AML-193 (cell line): ENCODE results near the gene ABLIM2.

Experiments
- DNase-seq, 2 experiments: peaks; one replicate each; lab custom pipeline; 2025; lab: John Stamatoyannopoulos, UW

Gene ABLIM2

GRCh38 chr4:8136972-8137710 is 21.5 kb downstream of the ABLIM2 start:
- DNase-seq: no peak

- DNase-seq: no peak
Measured at GRCh38 chr4:8136529-8136928, 22.1 kb downstream of the ABLIM2 start.

DNA sequence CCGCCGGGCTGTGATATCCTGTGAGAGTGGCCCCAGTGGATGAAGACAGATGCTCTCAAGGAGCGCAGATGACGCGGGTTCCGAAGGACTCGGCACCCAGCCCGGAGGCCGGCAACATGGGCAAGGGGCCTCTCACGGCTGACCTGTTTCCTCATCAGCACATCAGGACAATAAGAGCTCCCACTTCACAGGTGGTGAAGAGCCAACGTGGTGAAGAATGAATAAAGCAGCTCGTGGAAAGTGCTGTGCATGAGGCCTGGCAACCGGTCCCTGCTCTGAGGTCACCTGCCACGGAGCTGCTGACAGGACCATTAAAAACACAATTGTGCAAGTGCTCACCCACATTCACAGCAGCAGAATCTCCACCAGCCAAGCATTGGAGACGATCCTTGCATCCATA is 22.9 kb downstream of the ABLIM2 start:
- no peak for DNase-seq

DNA sequence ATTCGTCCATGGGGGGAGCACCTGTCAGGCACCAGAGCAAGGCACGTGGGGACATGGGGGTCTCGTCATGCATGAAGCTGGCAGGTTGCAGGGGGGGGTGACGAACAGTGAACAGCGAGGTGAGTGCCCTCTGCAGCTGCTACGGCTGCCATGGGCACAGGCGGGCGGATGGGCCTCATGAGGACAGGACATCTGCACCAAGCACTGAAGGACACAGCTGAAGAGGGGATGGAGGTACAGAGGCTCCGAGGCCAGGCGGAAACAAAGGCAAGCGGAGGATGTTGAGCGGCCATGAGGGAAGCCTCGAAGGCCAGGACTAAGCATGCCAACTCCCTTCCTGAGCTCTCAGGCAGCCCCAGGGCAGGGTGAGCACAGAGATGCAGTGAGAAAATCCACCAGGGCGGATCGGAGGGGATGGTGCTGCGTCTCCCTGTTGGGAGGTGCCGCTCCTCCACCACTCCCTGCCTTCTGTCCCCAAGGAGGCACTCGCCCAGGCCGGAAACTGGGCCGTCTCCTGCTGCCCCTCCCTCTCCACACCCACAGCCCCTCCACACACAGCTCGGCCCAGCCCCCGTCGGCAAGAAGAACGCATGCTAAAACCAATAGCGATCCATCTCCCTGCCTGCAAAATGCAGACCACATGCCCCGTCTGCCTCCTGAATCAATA is 24.6 kb downstream of the ABLIM2 start:
- no peak for DNase-seq

DNA sequence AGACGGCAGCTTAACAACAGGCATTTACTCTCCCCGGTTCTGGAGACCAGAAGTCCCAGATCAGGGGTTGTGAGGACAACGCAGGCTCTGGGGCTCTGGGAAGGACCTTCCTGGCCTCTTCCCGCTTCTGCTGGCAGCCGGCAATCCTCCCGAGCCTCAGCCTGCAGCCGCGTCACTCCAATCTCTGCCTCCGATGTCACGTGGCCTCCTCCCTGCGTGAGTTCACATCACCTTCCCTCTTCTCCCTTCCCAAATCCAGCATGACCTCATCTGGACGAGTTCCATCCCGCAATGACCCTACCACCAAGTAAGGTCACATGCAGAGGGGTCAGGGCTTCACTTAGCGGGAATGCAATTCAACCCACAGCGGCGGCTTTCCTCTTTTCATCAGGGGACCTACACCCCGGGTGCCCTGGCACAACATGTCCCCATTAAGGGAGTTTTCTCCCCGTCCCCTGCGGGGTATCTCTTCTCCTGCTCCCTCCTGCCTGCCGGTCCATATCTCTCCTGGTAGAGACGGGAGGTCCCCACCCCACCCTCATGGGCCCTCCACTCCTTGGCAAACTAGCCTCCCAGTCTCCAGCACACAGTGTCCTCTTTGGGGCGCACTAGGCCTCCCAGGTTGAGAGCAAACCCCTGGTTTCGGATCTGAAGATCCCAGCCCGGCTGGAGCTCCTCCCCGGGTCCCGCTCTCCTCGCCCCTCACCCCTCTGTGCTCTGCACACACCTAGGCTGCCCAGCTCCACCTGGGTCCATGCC is 25.5 kb downstream of the ABLIM2 start:
- DNase-seq: no peak

DNA sequence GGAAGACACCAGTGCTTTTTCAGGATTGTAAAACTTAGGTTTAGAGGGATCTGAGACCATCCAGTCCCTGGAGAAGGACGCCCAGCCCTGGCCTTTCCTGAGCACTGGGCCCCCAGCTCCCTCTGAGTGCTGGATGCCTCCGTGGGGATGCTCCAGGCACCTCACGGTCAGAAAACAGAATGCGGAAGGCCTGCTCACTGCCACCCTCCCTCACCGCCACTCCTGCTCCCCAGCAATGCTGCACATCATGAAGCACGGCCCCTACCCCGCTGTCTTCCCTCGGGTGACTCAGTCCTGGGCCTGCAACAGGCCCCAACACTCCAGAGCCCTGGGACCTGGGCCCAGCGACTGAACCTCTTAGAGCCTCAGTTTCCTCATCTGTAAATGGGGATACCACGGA is 26.2 kb downstream of the ABLIM2 start:
- DNase-seq: no peak

- no peak for DNase-seq
Measured at GRCh38 chr4:8131826-8132225, 26.8 kb downstream of the ABLIM2 start.

GRCh38 chr4:8131210-8131609 is 27.4 kb downstream of the ABLIM2 start:
- no peak for DNase-seq

DNA sequence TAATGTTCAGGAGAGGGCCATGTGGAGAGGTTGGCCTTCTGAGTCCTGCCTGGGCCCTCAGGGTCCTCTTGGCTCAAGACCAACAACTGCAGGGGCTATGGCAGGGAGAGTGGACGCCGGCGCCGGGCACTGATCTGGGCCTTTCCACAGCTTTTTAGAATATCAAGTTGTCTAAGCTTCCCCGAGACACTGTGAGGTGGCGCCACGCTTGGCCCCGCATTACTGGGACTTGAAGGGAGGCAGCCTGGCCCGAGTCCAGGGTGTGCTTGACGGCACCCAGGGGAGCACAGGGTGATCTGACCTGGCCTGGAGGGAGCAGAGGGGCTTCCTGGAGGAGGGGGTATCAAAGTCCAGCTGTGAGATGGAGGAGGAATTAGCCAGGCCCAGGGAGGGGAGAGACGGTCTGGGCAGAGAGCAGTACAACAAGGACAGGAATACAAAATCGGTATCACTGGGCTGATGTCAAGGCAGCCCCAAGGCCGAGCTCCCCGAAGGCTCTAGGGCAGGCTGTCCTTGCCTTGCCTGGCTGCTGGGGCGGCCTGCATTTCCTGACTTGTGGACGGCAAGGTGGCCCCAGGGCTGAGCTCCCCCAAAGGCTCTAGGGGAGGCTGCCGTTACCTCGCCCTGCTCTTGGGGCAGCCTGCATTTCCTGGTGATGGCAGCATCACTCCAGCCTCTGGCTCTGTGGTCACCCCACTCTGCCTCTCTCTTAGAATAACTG is 28.1 kb downstream of the ABLIM2 start:
- no peak for DNase-seq

GRCh38 chr4:8129785-8130184 is 28.8 kb downstream of the ABLIM2 start:
- DNase-seq: no peak

DNA sequence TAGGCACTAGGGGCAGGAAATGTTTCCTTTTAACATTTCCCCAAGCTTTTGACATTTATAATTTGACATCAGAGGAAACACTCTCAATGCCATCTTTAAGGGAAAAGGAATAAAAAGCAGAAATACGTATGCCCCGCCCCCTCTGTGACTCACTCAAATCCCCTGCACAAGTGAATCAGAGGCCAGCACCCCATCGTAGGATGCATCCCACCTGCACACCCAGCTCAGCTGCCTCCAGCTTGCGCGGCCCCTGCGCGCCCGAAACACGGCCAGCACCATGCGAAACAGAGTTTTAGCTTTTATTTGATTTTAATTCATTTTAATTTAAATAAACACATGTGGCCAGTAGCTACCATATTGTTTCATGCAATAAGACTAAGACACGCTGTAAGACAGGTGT is 29.5 kb downstream of the ABLIM2 start:
- DNase-seq: no peak

- DNase-seq: no peak
Measured at GRCh38 chr4:8128100-8128856, 30.3 kb downstream of the ABLIM2 start.

GRCh38 chr4:8127051-8127826 is 31.4 kb downstream of the ABLIM2 start:
- no peak for DNase-seq

- no peak for DNase-seq
Measured at GRCh38 chr4:8126523-8126922, 32.1 kb downstream of the ABLIM2 start.

DNA sequence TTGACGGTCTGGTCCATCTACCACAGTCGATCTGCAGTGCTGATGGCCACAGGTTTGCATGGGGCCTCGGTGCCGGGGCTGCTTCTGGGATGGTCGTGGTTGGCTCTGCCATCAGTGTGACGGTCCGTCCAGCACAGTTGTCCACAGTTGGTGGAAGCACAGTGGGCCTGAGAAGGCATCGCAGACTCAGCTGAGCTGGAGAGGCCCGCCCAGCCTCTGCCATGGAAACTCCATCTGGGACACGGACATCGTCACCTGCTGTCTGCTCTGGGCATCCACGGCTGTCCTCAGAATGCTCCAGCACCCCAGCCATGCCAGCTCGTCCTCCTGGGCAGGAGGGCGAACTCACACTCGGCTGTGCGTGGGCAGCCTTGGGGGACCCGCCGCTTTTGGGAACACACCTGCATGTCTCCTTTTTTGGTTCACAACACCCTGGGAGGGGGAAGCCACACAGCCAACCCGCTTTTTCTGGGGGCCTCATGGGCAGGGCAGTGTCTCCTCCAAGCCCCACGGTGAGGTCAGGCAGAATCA is 33.0 kb downstream of the ABLIM2 start:
- DNase-seq: no peak

GRCh38 chr4:8123870-8124269 is 34.7 kb downstream of the ABLIM2 start:
- DNase-seq: no peak

DNA sequence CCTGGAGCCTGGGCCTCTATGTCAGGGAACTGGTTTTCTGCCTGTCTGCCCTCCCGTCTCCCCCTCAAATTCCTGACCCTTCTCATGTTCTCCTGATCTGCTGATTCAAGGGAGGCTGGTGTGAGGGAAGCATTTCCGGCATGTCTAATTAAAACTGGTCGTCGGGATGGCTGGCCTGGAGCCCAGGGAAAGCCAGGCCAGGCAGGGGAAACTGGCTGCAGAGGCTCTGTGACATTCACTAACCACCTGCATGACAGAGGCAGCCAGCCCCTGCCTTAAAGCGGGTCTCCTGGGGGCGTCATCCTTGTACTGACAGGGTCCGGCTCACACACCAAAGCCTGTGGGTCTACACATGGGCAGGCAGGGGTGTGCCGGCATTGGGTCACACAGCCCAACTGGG is 35.2 kb downstream of the ABLIM2 start:
- no peak for DNase-seq

DNA sequence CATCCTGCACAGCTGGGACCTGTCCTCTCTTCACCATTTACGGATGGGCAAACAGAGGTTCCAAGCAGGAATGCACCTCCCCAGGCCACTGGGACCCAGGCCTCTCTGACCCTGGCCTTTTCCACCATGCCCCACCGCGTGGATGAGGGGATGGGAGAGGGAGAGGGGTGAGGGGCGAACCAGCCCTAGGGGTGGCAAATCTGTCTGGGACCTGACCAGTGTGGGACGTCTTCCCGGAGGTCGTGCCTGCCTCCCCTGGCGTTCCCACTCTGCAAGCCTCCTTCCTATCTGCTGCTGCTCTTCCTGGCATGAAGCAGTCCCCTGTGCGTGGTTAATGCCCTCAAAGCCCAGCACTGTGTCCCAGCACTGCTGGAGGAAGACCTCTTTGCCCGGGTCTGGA is 35.9 kb downstream of the ABLIM2 start:
- no peak for DNase-seq

DNA sequence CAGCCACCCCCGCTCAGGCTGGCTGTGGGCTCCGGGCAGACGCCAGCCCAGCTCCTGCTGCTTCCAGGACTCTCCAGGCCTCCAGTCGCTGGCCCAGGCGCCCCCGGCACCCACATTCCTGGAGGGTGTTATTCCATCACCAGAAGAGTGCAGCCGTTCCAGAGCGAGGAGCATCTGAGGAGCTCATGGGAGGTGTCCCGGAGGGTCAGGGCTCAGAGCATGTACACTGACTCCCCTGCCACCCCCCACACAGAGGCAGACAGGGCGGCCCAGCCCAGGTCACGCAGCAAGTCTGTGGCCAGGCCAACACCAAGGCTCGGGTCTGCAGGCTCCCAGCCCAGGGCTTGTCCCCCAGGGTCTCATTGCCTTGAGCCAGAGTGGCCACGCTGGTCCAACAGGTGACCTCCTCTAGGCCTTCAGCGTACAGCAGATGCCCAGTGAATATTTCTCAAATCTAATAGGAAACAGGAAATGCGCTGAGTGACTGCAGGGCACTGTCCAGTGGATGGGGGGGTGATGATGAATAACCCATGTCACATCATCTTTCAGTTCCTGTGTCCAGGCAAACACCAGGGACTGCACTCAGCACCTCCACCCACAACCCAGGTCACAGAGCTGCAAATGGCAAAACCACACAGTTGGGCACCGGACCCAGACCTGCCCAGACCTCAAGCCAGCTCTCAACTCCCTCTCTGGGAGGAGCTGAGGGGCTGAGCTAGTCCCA is 37.2 kb downstream of the ABLIM2 start:
- no peak for DNase-seq

- DNase-seq: no peak
Measured at GRCh38 chr4:8120501-8120900, 38.1 kb downstream of the ABLIM2 start.
